OCI-LY3 (cell line): ENCODE results near the gene FAM13A.

Experiments used
- H2AFZ ChIP-seq: fragments of 200-600, 300-600 bp; shearing (Covaris generic); 2 replicates; pipeline ENCODE4 v1.6.0; 2014; ENCODE audit warnings: antibody characterized with exemption, low read depth, low read length
- H3K27ac ChIP-seq: fragments of 200-600, 300-600 bp; sonication (generic); 2 replicates; pipeline ENCODE4 v1.5.1; 2014; ENCODE audit warnings: mild to moderate bottlenecking, low read length, moderate library complexity, mixed read lengths
- H3K27me3 ChIP-seq: fragments of 200-600, 300-600 bp; sonication (generic); 2 replicates; pipeline ENCODE4 v1.6.1; 2014; ENCODE audit warnings: low read depth, low read length, mixed read lengths
- H3K36me3 ChIP-seq: fragments of 200-600, 300-600 bp; sonication (generic); replicated peaks from 2 replicates; pipeline ENCODE3; 2014; ENCODE audit warnings: low read depth, low read length, mixed read lengths
- H3K4me1 ChIP-seq: fragments of 300-600, 200-600 bp; sonication (generic); 2 replicates; pipeline ENCODE4 v1.6.1; 2014; ENCODE audit warnings: low read length, mixed read lengths
- H3K4me2 ChIP-seq: fragments of 200-600, 300-600 bp; sonication (generic); 2 replicates; pipeline ENCODE4 v1.6.1; 2014; ENCODE audit warnings: low read length, mixed read lengths
- H3K4me3 ChIP-seq: fragments of 300-600, 200-600 bp; sonication (generic); 2 replicates; pipeline ENCODE4 v1.5.1; 2014; ENCODE audit warnings: antibody characterized with exemption, mild to moderate bottlenecking, low read length, moderate library complexity
- H3K79me2 ChIP-seq: fragments of 300-600, 200-600 bp; shearing (Covaris generic); 2 replicates; pipeline ENCODE4 v1.6.1; 2014; ENCODE audit warnings: mild to moderate bottlenecking, low read length, mixed read lengths
- H3K9ac ChIP-seq: fragments of 300-600, 200-600 bp; shearing (Covaris generic); 2 replicates; pipeline ENCODE4 v1.6.0; 2014; ENCODE audit warnings: mild to moderate bottlenecking, low read length, moderate library complexity
- H3K9me3 ChIP-seq: fragments of 200-600, 300-600 bp; shearing (Covaris generic); 2 replicates; pipeline ENCODE4 v1.6.1; 2014; ENCODE audit warnings: low read length, mixed read lengths; ENCODE audit not compliant: insufficient read depth
- H4K20me1 ChIP-seq: fragments of 200-600, 300-600 bp; sonication (generic); 2 replicates; pipeline ENCODE4 v1.6.1; 2016; ENCODE audit warnings: low read length, mixed read lengths; ENCODE audit not compliant: insufficient read depth
- CTCF ChIP-seq: fragments of 200-600, 300-600 bp; sonication (generic); IDR thresholded peaks from 2 replicates; pipeline ENCODE4 v1.5.1; 2014; ENCODE audit warnings: antibody characterized with exemption, low read length, low read depth
- EZH2phosphoT487 ChIP-seq: fragments of 200-600 bp; shearing (Covaris generic); IDR thresholded peaks from 2 replicates; pipeline ENCODE4 v1.6.1; 2018; ENCODE audit warnings: antibody characterized with exemption, mixed run types, low read depth

Gene FAM13A

GRCh38 chr4:88900432-88900831 lies 156.6 kb downstream of the FAM13A start:
- no peak for TF ChIP-seq CTCF
- TF ChIP-seq EZH2phosphoT487, result no peak
- Histone ChIP-seq H3K27ac (no peak overlapping the region), H3K79me2 (no peaks in the 10 kb centered on the region)

DNA sequence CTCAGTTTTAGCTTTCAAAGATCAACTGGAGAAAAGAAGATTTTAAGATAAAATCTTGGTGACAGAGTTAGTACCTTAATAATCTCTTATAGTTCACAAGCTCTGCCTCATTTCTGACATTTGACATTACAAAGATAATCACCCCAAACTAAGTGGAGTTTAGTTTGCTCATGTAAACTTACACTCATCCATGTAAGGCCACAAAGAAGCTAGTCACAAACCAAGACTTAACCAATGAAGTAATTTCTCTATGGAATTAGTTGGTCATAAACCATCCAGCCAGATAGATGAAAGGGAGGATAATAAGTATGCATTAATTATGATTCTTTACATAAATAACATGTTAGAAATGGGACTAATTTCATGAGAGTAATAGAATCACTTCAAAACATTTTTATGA lies 159.2 kb downstream of the FAM13A start:
- H3K4me3 ChIP-seq, result no peak overlapping the region
- H3K36me3 ChIP-seq, result no peaks in the 10 kb centered on the region
- no peaks in the 10 kb centered on the region for H4K20me1 ChIP-seq

More at GRCh38 chr4:88900432-88900831, 156.6 kb downstream of the FAM13A start:
- H3K9me3 ChIP-seq, result no peaks in the 10 kb centered on the region
- peaks cover 8% of the 10 kb centered on the region for H3K4me1 ChIP-seq
- H3K4me3 ChIP-seq, result no peak overlapping the region
- no peak overlapping the region for H3K9ac ChIP-seq
- H3K36me3 ChIP-seq, result no peaks in the 10 kb centered on the region
- no peaks in the 10 kb centered on the region for H3K27me3 ChIP-seq
- no peak overlapping the region for H3K4me2 ChIP-seq
- H4K20me1 ChIP-seq, result no peaks in the 10 kb centered on the region
- H2AFZ ChIP-seq, result no peak overlapping the region

GRCh38 chr4:88897180-88897579 lies 159.8 kb downstream of the FAM13A start:
- H3K4me3 ChIP-seq, result no peak overlapping the region
- H4K20me1 ChIP-seq, result no peaks in the 10 kb centered on the region
- H3K9ac ChIP-seq, result no peak overlapping the region
- H3K27ac ChIP-seq, result no peak overlapping the region
- no peak overlapping the region for H2AFZ ChIP-seq
- peaks cover 7% of the 10 kb centered on the region for H3K4me1 ChIP-seq
- no peaks in the 10 kb centered on the region for H3K79me2 ChIP-seq
- H3K4me2 ChIP-seq, result no peak overlapping the region
- no peaks in the 10 kb centered on the region for H3K27me3 ChIP-seq
- TF ChIP-seq CTCF (no peak), EZH2phosphoT487 (no peak)
- H3K9me3 ChIP-seq, result no peaks in the 10 kb centered on the region
- H3K36me3 ChIP-seq, result no peaks in the 10 kb centered on the region

More for the DNA sequence above, 159.2 kb downstream of the FAM13A start:
- TF ChIP-seq EZH2phosphoT487, result no peak
- TF ChIP-seq CTCF, result no peak
- Histone ChIP-seq H3K4me1 (peaks cover 8% of the 10 kb centered on the region), H3K9me3 (no peaks in the 10 kb centered on the region), H3K27ac (no peak overlapping the region), H2AFZ (no peak overlapping the region), H3K79me2 (no peaks in the 10 kb centered on the region), H3K4me2 (no peak overlapping the region), H3K9ac (no peak overlapping the region), H3K27me3 (no peaks in the 10 kb centered on the region)

- Histone ChIP-seq H3K9ac (no peak overlapping the region), H4K20me1 (no peaks in the 10 kb centered on the region), H3K9me3 (no peaks in the 10 kb centered on the region), H3K27me3 (no peaks in the 10 kb centered on the region), H3K4me2 (no peak overlapping the region), H2AFZ (no peak overlapping the region), H3K4me3 (no peak overlapping the region), H3K27ac (no peak overlapping the region), H3K79me2 (no peaks in the 10 kb centered on the region), H3K4me1 (no peaks in the 10 kb centered on the region), H3K36me3 (no peaks in the 10 kb centered on the region)
- TF ChIP-seq EZH2phosphoT487 (no peak), CTCF (no peak)
These were observed 163.0 kb downstream of the FAM13A start for GRCh38 chr4:88893961-88894360.
